Mammary microvascular endothelial cell (primary cell): Measurements from ENCODE around the gene USP50. TPM values are rescaled to one million over a fixed set of nuclear protein-coding genes. Genes with fewer than 3 reads are reported as not detected.

Experiments
- total RNA-seq: library from RNA; depleted of rRNA; stranded (reverse); fragments of >200 nt; gene quantifications from 2 replicates; pipeline ENCODE4 v1.2.3, GENCODE V29; 2015

USP50 gene
- total RNA-seq, result not detected in 2 replicates

GRCh38 chr15:50546566-50546965 lies at the start of gene USP50:
Gene USP50 (minus strand): TSS chr15:50546666. CDS start chr15:50546525, 141 bp downstream.

Other genes starting within 250 kb of the USP50 start
- gene GABPB1, start 191.5 kb downstream of the USP50 start, total RNA-seq, result 42.9 and 43.2 TPM in 2 replicates
- 47.4 and 56.5 TPM in 2 replicates for gene USP8, start 122.3 kb downstream of the USP50 start, total RNA-seq
- 12.8 and 19.2 TPM in 2 replicates for gene TRPM7, start 140.1 kb upstream of the USP50 start, total RNA-seq
- 166 and 187 TPM in 2 replicates for gene SPPL2A, start 219.0 kb upstream of the USP50 start, total RNA-seq